Inflammatory macrophage treated with lipopolysaccharide for 1 hour (primary cell): ENCODE data around the gene EPHA10.

Experiments used
- DNase-seq, 2 donors: peaks; one replicate each; pipeline ENCODE4 v3.0.0-alpha.2; 2020 to 2022

The EPHA10 gene

DNA sequence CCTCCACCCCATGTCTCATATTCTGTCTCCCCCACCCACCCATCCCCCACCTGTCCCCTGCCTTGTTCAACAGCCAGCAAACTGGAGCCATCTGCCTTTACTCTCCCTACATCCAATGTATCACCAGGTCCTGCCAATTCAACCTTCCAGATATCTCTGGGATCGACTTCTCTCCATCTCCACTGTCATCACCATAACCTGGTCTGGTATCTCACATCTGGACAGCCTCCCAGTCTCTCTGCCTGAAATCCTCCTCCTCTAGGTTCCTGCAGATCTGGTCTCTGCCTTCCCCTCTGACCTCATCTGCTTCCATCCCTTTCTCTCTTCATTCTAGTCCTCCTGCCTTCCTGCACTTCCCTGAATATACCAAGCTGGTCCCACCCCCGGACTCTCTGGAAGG is 94.8 kb downstream of the EPHA10 start:
- DNase-seq = no peak

DNA sequence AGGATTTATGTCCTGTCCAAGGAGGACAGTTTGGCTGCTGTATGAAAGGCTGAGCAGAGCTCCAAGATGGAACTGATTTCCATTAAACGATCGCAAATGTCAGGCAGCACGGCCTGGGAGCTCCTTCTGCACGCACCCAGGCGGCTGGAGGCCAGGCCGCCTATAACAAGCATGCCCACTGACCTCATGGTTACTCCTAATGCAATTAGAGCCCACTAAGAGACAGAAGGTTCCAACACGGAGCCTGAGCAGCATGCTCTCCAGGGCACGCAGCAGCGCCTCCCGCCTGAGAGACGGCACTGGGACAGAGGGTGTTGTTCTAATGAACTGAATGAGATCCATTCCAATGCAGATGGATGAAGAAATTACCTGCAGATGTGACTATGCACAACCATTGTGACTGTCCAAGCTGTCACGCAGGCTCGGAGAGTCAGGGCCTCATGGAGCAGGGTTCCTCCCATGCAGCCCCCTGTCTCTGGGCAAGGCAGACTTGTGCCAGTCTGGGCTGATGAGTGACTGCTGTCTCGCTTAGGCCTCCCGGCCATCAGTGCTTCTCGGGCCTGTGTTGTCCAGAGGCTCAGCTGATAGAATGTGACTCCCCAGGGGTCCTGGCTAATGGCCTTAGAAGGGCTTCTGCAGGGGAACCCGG is 97.8 kb downstream of the EPHA10 start:
- no peak for DNase-seq

DNA sequence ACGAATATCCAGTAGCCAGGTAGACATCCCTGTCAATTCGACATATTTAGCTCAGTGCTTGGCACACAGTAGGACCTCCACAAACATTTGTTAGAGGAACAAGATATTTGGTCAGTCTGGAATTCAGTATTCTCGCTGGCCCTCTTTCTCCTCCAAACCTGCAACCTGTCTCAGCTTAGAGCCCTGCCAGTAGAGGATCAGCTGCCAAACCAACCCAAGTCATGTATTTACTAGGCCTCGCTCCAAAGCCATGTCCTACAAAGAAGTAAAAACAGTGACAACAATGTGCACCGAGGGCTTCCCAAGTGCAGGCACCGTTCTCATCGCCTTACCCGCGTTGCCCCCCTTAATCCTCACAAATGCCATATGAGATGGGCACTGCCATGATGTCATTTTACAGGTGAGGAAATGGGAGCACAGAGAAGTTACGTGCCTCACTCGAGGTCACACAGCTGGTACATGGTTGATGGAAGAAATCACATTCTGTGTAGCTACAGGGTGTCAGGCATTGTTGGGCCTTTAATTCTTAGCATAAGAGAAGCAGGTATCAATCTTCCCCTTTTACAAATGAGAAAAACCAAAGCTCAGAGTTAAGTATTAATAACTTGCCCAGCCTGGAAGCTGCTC is 98.6 kb downstream of the EPHA10 start:
- DNase-seq = no peak
